Amniotic epithelial cell (primary cell): Measurements from ENCODE around the gene KDM1B.

Experiments used
- DNase-seq: peaks from one replicate; pipeline ENCODE4 v3.0.0-alpha.2; 2010; ENCODE audit warnings: low read depth

Gene KDM1B

GRCh38 chr6:18262702-18263417 lies 107.6 kb downstream of the KDM1B start:
- DNase-seq = peak; percentile 19

DNA sequence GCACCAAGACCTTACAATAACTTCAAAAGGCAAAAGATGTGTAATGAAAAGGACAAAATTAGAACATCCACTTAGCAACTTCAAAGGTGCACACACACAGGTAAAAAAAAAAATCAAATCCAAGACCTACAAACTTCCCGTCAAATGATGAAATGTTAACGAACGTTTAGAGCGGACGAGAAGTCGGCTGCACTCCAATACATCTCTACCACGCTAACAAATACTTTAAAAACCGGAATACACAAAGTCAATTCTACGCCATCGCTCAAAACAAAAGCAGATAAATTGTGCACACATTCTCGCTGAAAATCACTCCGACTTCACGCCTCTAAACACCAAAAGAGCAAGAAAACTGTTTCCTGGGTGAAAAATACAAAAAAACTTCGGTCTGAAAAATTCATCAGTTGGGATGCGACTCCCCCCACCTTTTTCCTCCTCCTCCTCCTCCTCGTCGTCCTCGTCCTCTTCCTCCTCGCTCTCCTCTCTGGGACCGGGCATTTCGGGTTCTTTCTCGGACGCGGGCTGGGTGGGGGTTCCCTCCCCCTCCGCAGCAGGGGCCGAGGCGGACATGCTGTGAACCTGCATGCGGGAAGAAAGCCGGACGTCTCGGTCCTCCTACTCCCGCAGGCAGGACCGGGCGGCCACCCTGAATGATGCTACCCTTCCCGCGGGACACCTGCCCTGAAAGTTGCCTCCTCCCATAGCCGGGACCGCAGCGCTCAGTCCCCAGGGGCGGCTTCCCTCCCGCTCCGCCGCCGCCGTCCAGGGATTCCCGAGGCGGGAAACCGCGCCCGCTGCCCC lies 108.4 kb downstream of the KDM1B start:
- peak; percentile 23 for DNase-seq

GRCh38 chr6:18264219-18264922 lies 109.1 kb downstream of the KDM1B start, which contains the start of gene DEK:
Gene DEK, minus strand, starts transcription at chr6:18264530. Its CDS starts 543 bp downstream, at chr6:18263987.
- DNase-seq = peak; percentile 78

DNA sequence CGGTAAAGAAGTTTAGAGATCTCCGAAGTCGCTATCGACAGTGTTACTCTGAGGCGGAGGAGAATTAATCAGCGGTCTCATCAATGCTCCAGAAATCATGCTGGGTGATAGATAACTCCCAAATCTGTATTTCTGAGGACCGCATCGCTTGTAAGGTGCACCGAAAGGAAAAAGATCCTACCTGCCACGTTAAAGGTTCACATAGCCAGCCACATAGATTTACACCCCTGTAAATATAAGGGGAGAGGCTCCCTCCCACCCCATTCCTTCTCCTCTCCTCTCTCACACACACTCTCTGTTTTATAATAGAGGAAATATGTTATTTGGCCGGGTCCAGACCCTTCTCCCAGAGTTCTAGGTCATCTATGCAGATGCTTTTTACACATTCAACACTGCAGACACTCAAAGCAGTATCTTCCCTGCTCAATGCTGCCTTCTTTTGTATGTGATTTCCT lies 109.7 kb downstream of the KDM1B start:
- no peak for DNase-seq

DNA sequence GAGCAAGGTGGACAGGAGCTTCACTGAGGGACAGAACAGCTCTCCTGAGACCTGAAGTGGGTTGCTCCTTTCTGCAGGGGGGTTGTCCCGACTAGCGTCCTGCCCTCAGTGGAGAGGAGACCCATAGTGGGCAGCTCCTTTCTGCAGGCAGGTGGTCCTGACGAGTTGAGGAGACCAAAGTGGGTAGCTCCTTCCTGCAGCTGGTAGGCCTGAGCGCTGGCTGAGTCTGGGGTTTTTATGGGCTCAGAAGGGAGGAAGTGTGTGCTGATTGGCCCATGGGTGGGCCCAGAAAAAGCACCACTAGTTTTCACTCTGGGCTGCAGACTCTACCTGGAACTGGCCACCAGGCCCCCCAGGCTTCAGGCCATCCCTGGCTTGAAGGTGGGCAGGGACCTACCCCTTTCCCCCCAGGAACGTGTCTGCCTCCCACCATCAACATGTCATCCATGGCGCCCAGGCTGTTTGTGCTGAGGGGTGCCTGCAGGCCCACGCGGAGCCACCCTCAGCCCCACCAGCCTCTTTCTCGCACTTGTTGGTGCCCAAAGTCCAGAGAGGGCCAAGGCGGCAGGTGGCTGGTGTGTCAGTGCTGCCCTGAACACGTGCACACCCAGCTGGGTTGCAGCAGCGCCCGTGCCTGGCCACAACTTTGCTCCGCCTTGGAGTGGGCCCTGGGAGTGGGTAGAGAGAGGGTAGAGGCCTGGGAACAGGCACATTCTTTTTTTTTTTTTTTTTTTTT lies 110.7 kb downstream of the KDM1B start:
- DNase-seq = no peak

- DNase-seq = no peak
Measured at GRCh38 chr6:18266523-18266912, 111.3 kb downstream of the KDM1B start.

DNA sequence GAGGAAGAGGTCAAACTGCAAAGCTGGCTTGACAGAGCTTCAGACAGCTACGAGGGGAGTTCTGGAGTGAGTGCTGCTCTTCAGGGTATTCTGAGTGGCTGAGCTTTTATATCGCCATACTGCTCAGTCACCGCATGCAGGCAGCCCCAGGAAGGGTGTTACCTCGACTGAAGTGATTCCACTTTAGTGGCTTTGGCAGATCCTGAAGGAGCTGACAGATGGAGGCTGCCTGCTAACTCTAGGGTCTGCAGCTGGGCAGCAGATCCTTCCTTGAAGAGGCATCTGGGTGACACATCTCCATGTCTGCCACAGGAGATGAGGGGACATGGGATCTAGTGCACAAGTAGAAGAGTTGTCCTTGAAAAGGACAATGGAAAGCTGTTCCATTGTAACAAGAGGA lies 112.8 kb downstream of the KDM1B start:
- DNase-seq = no peak

GRCh38 chr6:18269253-18269652 lies 114.0 kb downstream of the KDM1B start:
- peak; percentile 32 for DNase-seq

GRCh38 chr6:18269717-18270116 lies 114.5 kb downstream of the KDM1B start:
- no peak for DNase-seq

GRCh38 chr6:18270216-18270615 lies 115.0 kb downstream of the KDM1B start:
- DNase-seq = no peak
